CD14-positive monocyte (primary cell): Measurements from ENCODE around the gene FAM131A. TPM values are rescaled to one million over a fixed set of nuclear protein-coding genes. Genes with fewer than 3 reads are reported as not detected.
A peak's percentile ranks its signal among the peaks of the same experiment; 100 is the strongest.

ENCODE experiments used
- DNase-seq, 3 donors: peaks; one replicate each; pipeline ENCODE4 v3.0.0-alpha.2; 2011 to 2022
- H2AFZ ChIP-seq: 2 replicates; pipeline ENCODE4 v1.6.0; 2012; ENCODE audit warnings: mild to moderate bottlenecking, low read depth, low read length, inconsistent platforms; ENCODE audit not compliant: insufficient read depth, poor library complexity, severe bottlenecking
- H3K27ac ChIP-seq, 2 donors: 1 replicate in 1 of 2; 2 replicates in 1 of 2; pipeline ENCODE4 v1.5.1; 2012 to 2013; ENCODE audit warnings: low read length in 2 of 2, control low read depth in 1 of 2, inconsistent platforms in 1 of 2, low read depth in 1 of 2, mild to moderate bottlenecking in 1 of 2
- H3K27me3 ChIP-seq, 2 donors: one replicate each; pipeline versions ENCODE4 v1.6.0 to v1.6.1; 2011 to 2013; ENCODE audit warnings: low read length in 2 of 2; ENCODE audit not compliant: control insufficient read depth in 2 of 2, insufficient read depth in 2 of 2
- H3K36me3 ChIP-seq, 2 donors: replicated peaks in 1 of 2; 1 replicate in 1 of 2; 2 replicates in 1 of 2; pipeline versions ENCODE4 v1.5.1 to v1.6.1; 2012 to 2013; ENCODE audit warnings: low read length in 2 of 2, control low read depth in 1 of 2, inconsistent platforms in 1 of 2, mild to moderate bottlenecking in 1 of 2; ENCODE audit not compliant: insufficient read depth in 2 of 2, control insufficient read depth in 1 of 2
- H3K4me1 ChIP-seq, 2 donors: 1 replicate in 1 of 2; 2 replicates in 1 of 2; pipeline versions ENCODE4 v1.5.1 to v1.6.1; 2012 to 2013; ENCODE audit warnings: low read length in 2 of 2, control low read depth in 1 of 2, inconsistent platforms in 1 of 2, mild to moderate bottlenecking in 1 of 2, moderate library complexity in 1 of 2; ENCODE audit not compliant: insufficient read depth in 2 of 2, control insufficient read depth in 1 of 2
- H3K4me2 ChIP-seq: replicated peaks from 2 replicates; pipeline ENCODE3; 2012; ENCODE audit warnings: low read length, moderate library complexity, mild to moderate bottlenecking; ENCODE audit not compliant: poor library complexity, severe bottlenecking; ENCODE audit errors: extremely low read depth
- H3K4me3 ChIP-seq, 3 experiments: fragments of 200-600 bp in 1 of 3; sonication (generic) in 1 of 3; replicated peaks in 1 of 3; 1 replicate in 2 of 3; 2 replicates in 1 of 3; pipeline ENCODE4 v1.5.1; 2011 to 2013; ENCODE audit warnings: low read length in 3 of 3, mild to moderate bottlenecking in 3 of 3, control low read depth in 2 of 3, low read depth in 2 of 3, inconsistent platforms in 1 of 3, moderate library complexity in 1 of 3
- H3K79me2 ChIP-seq: 2 replicates; pipeline ENCODE4 v1.6.0; 2012; ENCODE audit warnings: mild to moderate bottlenecking, control low read depth, inconsistent platforms, low read length, moderate library complexity; ENCODE audit not compliant: insufficient read depth
- H3K9ac ChIP-seq: 2 replicates; pipeline ENCODE4 v1.6.0; 2017; ENCODE audit warnings: low read length, mild to moderate bottlenecking; ENCODE audit not compliant: insufficient read depth, poor library complexity, severe bottlenecking
- H3K9me3 ChIP-seq, 2 donors: replicated peaks in 1 of 2; 1 replicate in 1 of 2; 2 replicates in 1 of 2; pipeline versions ENCODE4 v1.5.1 to v1.6.1; 2012 to 2013; ENCODE audit warnings: low read length in 2 of 2, control low read depth in 1 of 2; ENCODE audit not compliant: control insufficient read depth in 1 of 2, insufficient read depth in 1 of 2
- H4K20me1 ChIP-seq: 2 replicates; pipeline ENCODE4 v1.6.0; 2012; ENCODE audit warnings: mild to moderate bottlenecking, low read length, control low read depth, moderate library complexity; ENCODE audit not compliant: insufficient read depth
- H3K27ac Mint-ChIP-seq, 7 donors: one replicate each; pipeline ENCODE4 v1.8.0; 2020; ENCODE audit warnings: mild to moderate bottlenecking in 7 of 7, mixed read lengths in 7 of 7, moderate library complexity in 6 of 7, inconsistent platforms in 2 of 7
- H3K27me3 Mint-ChIP-seq, 3 donors: one replicate each; pipeline ENCODE4 v1.8.0; 2021 to 2022; ENCODE audit warnings: low read depth in 3 of 3, mild to moderate bottlenecking in 3 of 3, mixed read lengths in 3 of 3, moderate library complexity in 3 of 3, inconsistent platforms in 1 of 3
- H3K36me3 Mint-ChIP-seq, 2 donors: one replicate each; pipeline ENCODE4 v1.8.0; 2020; ENCODE audit warnings: mixed read lengths in 2 of 2, inconsistent platforms in 1 of 2, mild to moderate bottlenecking in 1 of 2
- H3K4me1 Mint-ChIP-seq: one replicate; pipeline ENCODE4 v1.8.0; 2020; ENCODE audit warnings: mild to moderate bottlenecking, mixed read lengths
- H3K4me3 Mint-ChIP-seq, 2 donors: one replicate each; pipeline ENCODE4 v1.8.0; 2020; ENCODE audit warnings: mild to moderate bottlenecking in 2 of 2, mixed read lengths in 2 of 2, moderate library complexity in 1 of 2
- H3K9me3 Mint-ChIP-seq, 7 donors: one replicate each; pipeline ENCODE4 v1.8.0; 2020 to 2022; ENCODE audit warnings: mixed read lengths in 7 of 7, mild to moderate bottlenecking in 6 of 7, moderate library complexity in 6 of 7, inconsistent platforms in 2 of 7
- WGBS: methylation state at CpG from one replicate; pipeline ENCODE4 v1.1.5; 2013; ENCODE audit warnings: missing lambda C conversion rate; ENCODE audit not compliant: insufficient coverage; 5-methylcytosine and 5-hydroxymethylcytosine counted together
- intact Hi-C, 2 donors: fragments of 100-400 bp; cut with micrococcal nuclease; formaldehyde crosslinking; loops; one replicate each; pipeline versions ENCODE4 v1.15.0 to v1.15.1; 2023
- polyA plus RNA-seq, 3 donors: library from polyadenylated mRNA; depleted of rRNA in 1 of 3; unstranded in 2 of 3; stranded (reverse) in 1 of 3; fragments of 300-500 nt in 2 of 3; fragments of >200 nt in 1 of 3; fragmentation: Illumina TruSeq in 2 of 3; gene quantifications; 1 replicate in 2 of 3; 2 replicates in 1 of 3; pipeline ENCODE4 v1.2.3, GENCODE V29; 2012 to 2021
- TF ChIP-seq, protein P1 (sequence below): fragments of 200-600 bp; IDR thresholded peaks from one replicate; pipeline ENCODE4 v1.8.0; 2022; ENCODE audit warnings: antibody characterized with exemption, mild to moderate bottlenecking

FAM131A gene
- polyA plus RNA-seq, 3 donors = 5.8 to 30.6 (median 7.7) TPM

DNA sequence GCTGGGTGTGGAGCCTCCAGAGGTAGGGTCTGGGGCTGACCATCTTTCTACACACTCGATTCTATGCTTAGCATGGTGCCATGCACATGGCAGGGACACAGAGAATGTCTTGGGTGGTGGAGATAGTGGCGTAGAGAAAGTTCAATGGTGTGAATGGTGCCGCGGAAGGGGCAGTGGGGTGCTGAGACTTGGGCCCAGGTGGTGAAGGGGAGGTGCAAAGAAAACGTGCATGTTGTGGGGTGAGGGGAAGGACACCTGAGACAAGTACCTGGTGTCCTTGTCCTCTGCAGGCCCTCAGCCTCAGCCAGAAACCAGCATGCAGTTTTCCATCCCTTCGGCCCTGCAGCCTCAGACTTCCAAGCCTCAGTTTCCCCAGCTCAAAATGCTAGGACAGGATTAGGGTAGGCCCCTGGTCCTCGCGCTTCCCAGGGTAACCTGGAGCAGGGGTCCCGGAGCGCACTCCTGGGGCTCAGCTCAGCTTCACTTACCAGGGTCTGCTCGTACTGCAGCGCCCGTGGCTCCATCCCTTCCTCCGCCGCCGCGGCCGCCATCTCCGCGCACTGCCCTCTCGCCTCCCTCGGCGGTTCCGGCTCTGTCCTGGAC lies 23.6 kb downstream of the FAM131A start:
- H3K9me3 ChIP-seq = no peaks in the 10 kb centered on the region
- Mint-ChIP-seq H3K4me3 (peak overlapping the region; percentile 72 to 87), H3K27ac (no peak overlapping the region), H3K27me3 (peaks cover 12 to 15% (median 14%) of the 10 kb centered on the region in 3 donors), H3K4me1 (peaks cover 24% of the 10 kb centered on the region), H3K36me3 (peaks cover 9 to 11% of the 10 kb centered on the region in 2 donors), H3K9me3 (peaks cover 0 to 2% (median 0%) of the 10 kb centered on the region in 7 donors)
- H3K4me2 ChIP-seq = peak overlapping the region; percentile 96
- H3K4me1 ChIP-seq = peaks cover 21 to 37% of the 10 kb centered on the region in 2 donors
- peak overlapping the region; percentile 77 for H3K9ac ChIP-seq
- WGBS = 14% methylated on average over 24 of the region's 24 CpGs
- H3K4me3 ChIP-seq = peak overlapping the region; percentile 51 to 91 (median 57)
- no peaks in the 10 kb centered on the region for H4K20me1 ChIP-seq
- peaks cover 18% of the 10 kb centered on the region for H3K79me2 ChIP-seq
- H3K27ac ChIP-seq = no peak overlapping the region
- peaks cover 3 to 13% of the 10 kb centered on the region in 2 donors for H3K36me3 ChIP-seq
- intact Hi-C loops = no loop called here
- H3K27me3 ChIP-seq = peaks cover 0 to 12% of the 10 kb centered on the region in 2 donors
- H2AFZ ChIP-seq = peak overlapping the region; percentile 93
- TF ChIP-seq, protein P1, sequence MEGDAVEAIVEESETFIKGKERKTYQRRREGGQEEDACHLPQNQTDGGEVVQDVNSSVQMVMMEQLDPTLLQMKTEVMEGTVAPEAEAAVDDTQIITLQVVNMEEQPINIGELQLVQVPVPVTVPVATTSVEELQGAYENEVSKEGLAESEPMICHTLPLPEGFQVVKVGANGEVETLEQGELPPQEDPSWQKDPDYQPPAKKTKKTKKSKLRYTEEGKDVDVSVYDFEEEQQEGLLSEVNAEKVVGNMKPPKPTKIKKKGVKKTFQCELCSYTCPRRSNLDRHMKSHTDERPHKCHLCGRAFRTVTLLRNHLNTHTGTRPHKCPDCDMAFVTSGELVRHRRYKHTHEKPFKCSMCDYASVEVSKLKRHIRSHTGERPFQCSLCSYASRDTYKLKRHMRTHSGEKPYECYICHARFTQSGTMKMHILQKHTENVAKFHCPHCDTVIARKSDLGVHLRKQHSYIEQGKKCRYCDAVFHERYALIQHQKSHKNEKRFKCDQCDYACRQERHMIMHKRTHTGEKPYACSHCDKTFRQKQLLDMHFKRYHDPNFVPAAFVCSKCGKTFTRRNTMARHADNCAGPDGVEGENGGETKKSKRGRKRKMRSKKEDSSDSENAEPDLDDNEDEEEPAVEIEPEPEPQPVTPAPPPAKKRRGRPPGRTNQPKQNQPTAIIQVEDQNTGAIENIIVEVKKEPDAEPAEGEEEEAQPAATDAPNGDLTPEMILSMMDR = no peak
- no peak for DNase-seq

- intact Hi-C loops = no loop called here
- Histone ChIP-seq H3K4me2 (peak within 1 kb of the TSS; percentile 96), H4K20me1 (no peaks in the 10 kb centered on the region), H3K27me3 (peaks cover 0 to 12% of the 10 kb centered on the region in 2 donors), H3K9ac (peak within 1 kb of the TSS; percentile 77), H3K4me1 (peaks cover 21 to 37% of the 10 kb centered on the region in 2 donors), H3K4me3 (peak within 1 kb of the TSS; percentile 51 to 91 (median 71)), H3K9me3 (no peaks in the 10 kb centered on the region), H2AFZ (peak within 1 kb of the TSS; percentile 93), H3K79me2 (peaks cover 18% of the 10 kb centered on the region), H3K36me3 (peaks cover 3 to 16% of the 10 kb centered on the region in 2 donors), H3K27ac (peak within 1 kb of the TSS; percentile 83 to 87)
- no peak for DNase-seq
- WGBS = under 1% methylated on average over 56 of the region's 56 CpGs
- H3K4me3 Mint-ChIP-seq = peak within 1 kb of the TSS; percentile 92 to 97
- H3K36me3 Mint-ChIP-seq = peaks cover 10 to 16% of the 10 kb centered on the region in 2 donors
- H3K4me1 Mint-ChIP-seq = peaks cover 25% of the 10 kb centered on the region
- H3K9me3 Mint-ChIP-seq = peaks cover 0 to 2% (median 0%) of the 10 kb centered on the region in 7 donors
- H3K27me3 Mint-ChIP-seq = peaks cover 12 to 15% (median 14%) of the 10 kb centered on the region in 3 donors
- TF ChIP-seq, protein P1 = no peak
- peak within 1 kb of the TSS; percentile 59 to 91 (median 85) for H3K27ac Mint-ChIP-seq
These were observed 24.1 kb downstream of the FAM131A start, which contains the start of the genes CLCN2 and POLR2H for GRCh38 chr3:184361532-184361931. Gene CLCN2, minus strand, starts transcription at chr3:184361605. Its CDS starts 126 bp downstream, at chr3:184361479. Gene POLR2H, plus strand, starts transcription at chr3:184361710. Its CDS starts 1,783 bp downstream, at chr3:184363493.
